ENCODE measurements around the gene ERLIN1. TPM values are rescaled to one million over a fixed set of nuclear protein-coding genes. Genes with fewer than 3 reads are reported as not detected.
A peak's percentile ranks its signal among the peaks of the same experiment; 100 is the strongest.

ERLIN1 gene
- total RNA-seq, 1 experiment from 2014 or later: 79.8 TPM

GRCh38 chr10:100168313-100168643, 17.6 kb downstream of the ERLIN1 start:
- no TSS peak for BruUV-seq (replicated peaks)
- ChIA-PET CTCF (no interaction called here), POLR2A (no interaction called here)
- peaks cover 32% of the 10 kb centered on the region; the same call in 1 of the 2 replicates for H3K36me3 ChIP-seq (ENCODE audit: control insufficient read depth, insufficient read depth, low read length)
- intact Hi-C loops (cut with micrococcal nuclease; ENCODE audit: unreplicated experiment): no loop called here
- no peaks in the 10 kb centered on the region for H3K9me3 ChIP-seq (ENCODE audit: control insufficient read depth, insufficient read depth, low read depth, low read length)
- no peak for ATAC-seq
- no peak overlapping the region for H3K27ac ChIP-seq (ENCODE audit: low read length)
- DNase-seq (ENCODE audit: low read depth, low spot score): no peak
- H3K4me1 ChIP-seq (ENCODE audit: control insufficient read depth, insufficient read depth, low read length): peaks cover 6% of the 10 kb centered on the region; the same call in 1 of the 2 replicates
- in situ Hi-C loops (cut with HindIII; ENCODE audit: low pct_unique_long_range_greater_than_20kb, low sequenced_read_pairs): no loop called here
- H3K27me3 ChIP-seq (ENCODE audit: control insufficient read depth, insufficient read depth, low read length): no peaks in the 10 kb centered on the region
- no peak overlapping the region for H3K4me3 ChIP-seq (ENCODE audit: low read depth in 2 of 2, low read length in 2 of 2)
- TF ChIP-seq CTCF (IDR thresholded peaks at IDR 0.05) (no peak), POLR2AphosphoS5 (IDR thresholded peaks at IDR 0.05; ENCODE audit: low read depth, low read length) (no peak), SIN3A (IDR thresholded peaks at IDR 0.05; ENCODE audit: borderline replicate concordance, insufficient read depth, low read depth, low read length) (no peak), TCF7L2 (IDR thresholded peaks at IDR 0.05; ENCODE audit: low read depth, low read length) (no peak)
- TF ChIP-seq, protein P1, sequence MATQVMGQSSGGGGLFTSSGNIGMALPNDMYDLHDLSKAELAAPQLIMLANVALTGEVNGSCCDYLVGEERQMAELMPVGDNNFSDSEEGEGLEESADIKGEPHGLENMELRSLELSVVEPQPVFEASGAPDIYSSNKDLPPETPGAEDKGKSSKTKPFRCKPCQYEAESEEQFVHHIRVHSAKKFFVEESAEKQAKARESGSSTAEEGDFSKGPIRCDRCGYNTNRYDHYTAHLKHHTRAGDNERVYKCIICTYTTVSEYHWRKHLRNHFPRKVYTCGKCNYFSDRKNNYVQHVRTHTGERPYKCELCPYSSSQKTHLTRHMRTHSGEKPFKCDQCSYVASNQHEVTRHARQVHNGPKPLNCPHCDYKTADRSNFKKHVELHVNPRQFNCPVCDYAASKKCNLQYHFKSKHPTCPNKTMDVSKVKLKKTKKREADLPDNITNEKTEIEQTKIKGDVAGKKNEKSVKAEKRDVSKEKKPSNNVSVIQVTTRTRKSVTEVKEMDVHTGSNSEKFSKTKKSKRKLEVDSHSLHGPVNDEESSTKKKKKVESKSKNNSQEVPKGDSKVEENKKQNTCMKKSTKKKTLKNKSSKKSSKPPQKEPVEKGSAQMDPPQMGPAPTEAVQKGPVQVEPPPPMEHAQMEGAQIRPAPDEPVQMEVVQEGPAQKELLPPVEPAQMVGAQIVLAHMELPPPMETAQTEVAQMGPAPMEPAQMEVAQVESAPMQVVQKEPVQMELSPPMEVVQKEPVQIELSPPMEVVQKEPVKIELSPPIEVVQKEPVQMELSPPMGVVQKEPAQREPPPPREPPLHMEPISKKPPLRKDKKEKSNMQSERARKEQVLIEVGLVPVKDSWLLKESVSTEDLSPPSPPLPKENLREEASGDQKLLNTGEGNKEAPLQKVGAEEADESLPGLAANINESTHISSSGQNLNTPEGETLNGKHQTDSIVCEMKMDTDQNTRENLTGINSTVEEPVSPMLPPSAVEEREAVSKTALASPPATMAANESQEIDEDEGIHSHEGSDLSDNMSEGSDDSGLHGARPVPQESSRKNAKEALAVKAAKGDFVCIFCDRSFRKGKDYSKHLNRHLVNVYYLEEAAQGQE (IDR thresholded peaks at IDR 0.05; ENCODE audit: insufficient read depth in 1 of 2, low read depth in 2 of 2, low read length in 1 of 2): no peak

GRCh38 chr10:100167553-100168312, 18.1 kb downstream of the ERLIN1 start:
- BruUV-seq (replicated peaks): no TSS peak
- ChIA-PET POLR2A (no interaction called here), CTCF (no interaction called here)
- Histone ChIP-seq H3K9me3 (ENCODE audit: control insufficient read depth, insufficient read depth, low read depth, low read length) (no peaks in the 10 kb centered on the region), H3K27me3 (ENCODE audit: control insufficient read depth, insufficient read depth, low read length) (no peaks in the 10 kb centered on the region), H3K4me3 (ENCODE audit: low read depth in 2 of 2, low read length in 2 of 2) (no peak overlapping the region), H3K36me3 (ENCODE audit: control insufficient read depth, insufficient read depth, low read length) (peaks cover 31% of the 10 kb centered on the region; the same call in 1 of the 2 replicates), H3K4me1 (ENCODE audit: control insufficient read depth, insufficient read depth, low read length) (peaks cover 6% of the 10 kb centered on the region; the same call in 1 of the 2 replicates), H3K27ac (ENCODE audit: low read length) (0 out of 2 replicates have a peak overlapping the region, but pooled peaks have one; percentile 14)
- ATAC-seq (no peak), DNase-seq (ENCODE audit: low read depth, low spot score) (no peak)
- intact Hi-C loops (cut with micrococcal nuclease; ENCODE audit: unreplicated experiment): no loop called here
- TF ChIP-seq TCF7L2 (IDR thresholded peaks at IDR 0.05; ENCODE audit: low read depth, low read length): no peak
- in situ Hi-C loops (cut with HindIII; ENCODE audit: low pct_unique_long_range_greater_than_20kb, low sequenced_read_pairs): no loop called here
